ENCODE results near the gene ZNF776.
"Not testable (repeated sequence)": the region's sequence is repeated elsewhere in the genome, so short reads cannot be mapped to it uniquely, and the experiment has no call there.

ZNF776 gene

DNA sequence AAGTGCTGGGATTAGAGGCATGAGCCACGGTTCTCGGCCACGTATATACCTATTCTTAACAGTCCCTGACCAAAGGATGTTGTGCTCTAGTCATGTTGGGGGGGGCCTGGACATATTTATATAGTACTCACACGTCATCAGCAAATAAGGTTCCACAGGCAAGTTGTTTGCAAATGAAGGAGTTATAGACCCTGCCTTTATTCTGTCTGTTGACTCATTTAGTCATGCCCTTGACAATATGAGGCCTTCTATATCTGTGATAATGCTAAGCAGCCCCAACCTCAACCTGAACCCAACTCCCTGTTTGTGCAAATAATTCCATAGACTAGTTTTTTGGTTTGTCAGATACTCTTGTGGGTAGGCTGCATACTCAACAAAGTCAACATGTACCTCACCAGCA, 31.7 kb downstream of the ZNF776 start:
- DNase-seq (ENCODE audit: low read depth in 2 of 2), result no peak

GRCh38 chr19:57779220-57779845, 32.7 kb downstream of the ZNF776 start:
- no peak for DNase-seq (ENCODE audit: low read depth in 2 of 2)

DNA sequence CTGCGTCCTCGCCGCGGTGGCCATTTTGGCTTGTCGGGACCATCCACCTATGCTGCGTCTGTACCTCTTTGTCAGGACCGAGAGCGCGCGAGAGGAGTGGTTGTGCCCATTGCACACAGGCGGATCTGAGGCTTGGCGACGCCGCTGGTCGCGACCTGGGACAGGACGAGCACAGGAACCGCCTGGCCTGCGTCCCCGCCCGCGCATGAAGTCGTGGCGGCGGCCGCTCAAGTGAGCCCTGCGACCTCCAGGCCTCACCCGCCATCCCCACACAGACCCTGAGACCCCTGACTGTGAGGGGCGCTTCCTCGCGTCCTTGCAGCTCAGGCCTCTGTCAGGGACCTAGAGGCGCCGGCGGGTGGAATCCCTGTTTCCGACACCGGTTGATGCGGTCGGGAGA, 39.7 kb downstream of the ZNF776 start:
- no peak for DNase-seq (ENCODE audit: low read depth in 2 of 2)

DNA sequence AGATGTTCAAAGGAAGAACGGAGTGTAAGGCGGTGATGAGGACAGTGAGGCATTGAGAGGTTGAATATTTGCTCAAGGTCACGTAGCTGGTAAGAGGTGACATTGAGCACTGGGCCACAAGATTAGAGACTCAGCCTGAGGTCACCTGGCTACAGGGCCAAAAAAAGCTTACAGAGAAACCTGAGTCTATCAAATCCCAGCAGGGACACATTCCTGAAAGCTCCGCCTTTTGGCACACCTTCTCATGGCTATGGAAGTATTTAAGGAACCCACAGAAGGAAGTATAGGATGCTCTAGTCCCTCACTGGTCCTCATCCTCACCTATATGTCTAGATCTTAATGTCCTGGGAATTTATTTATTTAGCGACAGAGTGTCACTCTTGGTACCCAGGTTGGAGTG, 40.3 kb downstream of the ZNF776 start:
- DNase-seq (ENCODE audit: low read depth in 2 of 2), result no peak

GRCh38 chr19:57788114-57788692, 41.6 kb downstream of the ZNF776 start:
- no peak for DNase-seq (ENCODE audit: low read depth in 2 of 2)

DNA sequence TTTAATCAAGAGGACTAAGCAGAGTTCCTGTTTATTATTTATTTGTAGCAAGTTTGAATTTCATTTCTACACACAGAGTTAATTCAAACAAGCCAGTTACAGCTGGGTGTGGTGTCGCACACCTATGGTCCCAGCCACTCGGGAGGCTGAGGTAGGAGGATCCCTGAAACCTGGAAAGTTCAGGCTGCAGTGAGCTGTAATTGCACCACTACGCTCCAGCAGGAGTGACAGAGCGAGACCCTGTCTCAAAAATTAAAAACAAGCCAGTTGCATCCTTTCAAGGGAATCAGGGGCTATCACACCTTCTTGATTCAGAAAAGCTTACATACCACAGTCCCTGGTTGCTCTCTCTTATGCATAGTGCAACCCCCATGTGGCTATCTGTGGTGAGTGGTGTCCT, 42.7 kb downstream of the ZNF776 start:
- DNase-seq (ENCODE audit: low read depth in 2 of 2), result no peak

DNA sequence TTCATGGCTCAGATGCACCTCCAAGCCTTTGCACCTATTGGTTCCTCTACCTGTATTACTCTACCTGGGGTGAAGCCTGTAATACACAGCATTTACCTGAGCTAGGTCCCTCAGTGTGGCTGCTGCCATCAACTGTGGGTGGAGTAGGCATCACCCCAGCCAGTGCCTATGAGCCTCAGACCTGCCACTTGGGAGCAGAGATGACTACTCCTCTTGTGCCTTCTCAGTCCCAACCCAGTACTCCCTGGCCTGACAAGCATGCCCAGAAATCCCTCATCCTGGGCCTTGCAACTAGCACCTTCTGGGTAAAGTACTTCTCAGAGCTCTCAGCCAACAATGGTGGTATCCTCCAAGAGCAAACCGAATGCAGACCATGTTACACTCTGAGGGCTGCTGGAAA, 50.0 kb downstream of the ZNF776 start:
- not testable (repeated sequence) for DNase-seq (ENCODE audit: low read depth in 2 of 2)

DNA sequence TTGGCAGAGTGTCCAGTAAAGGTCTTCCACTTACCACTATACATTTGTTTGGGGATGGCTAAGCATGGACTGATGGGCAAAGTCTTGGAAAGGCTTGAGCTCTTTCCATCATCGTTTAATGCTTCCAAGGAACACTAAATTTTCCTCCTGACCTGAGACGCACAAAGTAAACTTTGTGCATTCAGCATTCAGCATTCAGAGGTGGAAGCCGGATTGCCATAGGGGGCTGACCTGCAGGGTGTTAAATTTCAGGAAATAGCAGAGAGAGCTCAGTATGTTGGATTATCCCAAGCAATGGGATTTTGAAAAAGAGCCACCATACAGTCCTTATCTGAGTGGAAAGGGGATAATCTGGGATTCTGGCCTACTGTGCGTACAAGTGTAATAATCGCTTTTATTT, 54.1 kb downstream of the ZNF776 start:
- no peak for DNase-seq (ENCODE audit: low read depth in 2 of 2)

DNA sequence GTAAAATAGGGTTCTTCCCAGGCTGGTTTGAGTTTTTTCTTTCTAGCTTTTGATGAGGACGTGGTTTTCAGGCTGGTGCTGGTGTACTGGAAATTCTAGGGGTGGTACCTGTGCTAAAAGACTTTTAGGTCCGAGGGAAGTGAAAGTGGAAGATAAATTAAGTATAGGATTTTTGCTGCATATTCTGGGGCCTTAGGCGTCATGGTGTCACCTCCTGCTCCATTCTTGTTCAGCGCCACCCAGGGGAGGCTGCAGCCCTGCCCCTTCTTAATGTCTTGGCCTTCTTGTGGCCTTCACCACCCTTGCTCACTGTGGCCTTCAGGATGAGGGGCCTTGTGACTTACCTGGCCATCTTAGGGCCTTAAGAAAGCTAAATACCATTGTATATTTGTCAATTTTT, 55.7 kb downstream of the ZNF776 start:
- no peak for DNase-seq (ENCODE audit: low read depth in 2 of 2)

DNA sequence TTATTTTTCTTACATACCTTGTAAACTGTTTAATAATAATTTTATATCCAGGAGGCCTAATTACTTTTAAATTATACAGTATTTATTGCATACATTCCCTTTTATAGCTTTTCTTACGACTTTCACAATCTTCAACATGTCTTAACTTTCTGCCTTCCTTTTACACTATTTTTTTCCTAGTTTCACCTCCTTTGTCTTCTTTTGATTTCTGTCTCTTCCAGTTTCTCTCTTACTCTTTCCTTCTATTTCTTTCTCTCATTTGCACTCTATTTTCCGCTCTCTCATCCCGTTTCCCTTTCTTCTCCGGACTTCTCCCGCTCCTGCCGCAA, 56.6 kb downstream of the ZNF776 start:
- DNase-seq (ENCODE audit: low read depth in 2 of 2), result no peak

- DNase-seq (ENCODE audit: low read depth in 2 of 2), result no peak
Measured at GRCh38 chr19:57803594-57804325, 57.1 kb downstream of the ZNF776 start.

DNA sequence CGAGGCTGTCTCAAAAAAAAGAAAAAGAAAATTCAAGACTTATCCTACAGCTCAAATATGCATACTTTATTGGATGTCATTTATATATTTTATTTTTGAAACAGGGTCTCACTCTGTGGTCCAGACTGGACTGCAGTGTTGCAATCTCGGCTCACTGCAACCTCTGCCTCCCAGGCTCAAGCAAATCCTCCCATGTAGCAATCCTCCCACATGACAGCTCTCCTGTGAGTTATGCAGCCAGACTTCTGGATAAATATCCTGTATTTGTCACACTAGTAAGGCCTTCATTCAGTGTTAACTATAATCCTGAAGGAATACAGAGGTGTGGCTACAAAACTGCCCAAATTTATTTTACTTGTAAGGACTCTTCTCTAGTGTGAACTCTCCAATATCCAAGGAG, 60.9 kb downstream of the ZNF776 start:
- DNase-seq (ENCODE audit: low read depth in 2 of 2), result no peak
